HTR-8/SVneo (cell line): ENCODE measurements around the gene SMAP2.

Source experiments
- DNase-seq: peaks from one replicate; pipeline ENCODE4 v3.0.0; 2011; ENCODE audit warnings: low spot score, mixed read lengths; ENCODE audit not compliant: insufficient read length
- FAIRE-seq: peaks from 2 replicates; lab custom pipeline; 2011; peaks lifted over from hg19 to GRCh38; lab: Jason Lieb, UNC

The SMAP2 gene

DNA sequence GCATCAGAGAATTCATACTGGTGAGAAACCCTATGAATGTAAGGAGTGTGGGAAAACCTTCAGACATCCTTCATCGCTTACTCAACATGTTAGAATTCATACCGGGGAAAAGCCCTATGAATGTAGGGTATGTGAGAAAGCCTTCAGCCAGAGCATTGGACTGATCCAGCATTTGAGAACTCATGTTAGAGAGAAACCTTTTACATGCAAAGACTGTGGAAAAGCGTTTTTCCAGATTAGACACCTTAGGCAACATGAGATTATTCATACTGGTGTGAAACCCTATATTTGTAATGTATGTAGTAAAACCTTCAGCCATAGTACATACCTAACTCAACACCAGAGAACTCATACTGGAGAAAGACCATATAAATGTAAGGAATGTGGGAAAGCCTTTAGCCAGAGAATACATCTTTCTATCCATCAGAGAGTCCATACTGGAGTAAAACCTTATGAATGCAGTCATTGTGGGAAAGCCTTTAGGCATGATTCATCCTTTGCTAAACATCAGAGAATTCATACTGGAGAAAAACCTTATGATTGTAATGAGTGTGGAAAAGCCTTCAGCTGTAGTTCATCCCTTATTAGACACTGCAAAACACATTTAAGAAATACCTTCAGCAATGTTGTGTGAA, 89.5 kb downstream of the SMAP2 start:
- no peak for FAIRE-seq
- no peak for DNase-seq

GRCh38 chr1:40469327-40469726, 95.8 kb downstream of the SMAP2 start:
- DNase-seq (no peak), FAIRE-seq (no peak)
